HEK293T (cell line): ENCODE measurements around the gene PITX3.

Experiments used
- BHLHE40 ChIP-seq: fragments of 450-650 bp; IDR thresholded peaks from 2 replicates; pipeline ENCODE4 v1.6.1; 2016; ENCODE audit warnings: mild to moderate bottlenecking, moderate library complexity, borderline replicate concordance
- CTBP1 ChIP-seq: fragments of 450-650 bp; IDR thresholded peaks from 2 replicates; pipeline ENCODE4 v1.6.1; 2016; ENCODE audit warnings: borderline replicate concordance
- ELF4 ChIP-seq: fragments of 450-650 bp; IDR thresholded peaks from 2 replicates; pipeline ENCODE4 v1.6.1; 2017; ENCODE audit warnings: antibody characterized with exemption
- FOXA1 ChIP-seq: fragments of 450-650 bp; IDR thresholded peaks from 2 replicates; pipeline ENCODE4 v1.6.1; 2016; ENCODE audit warnings: mild to moderate bottlenecking
- NFRKB ChIP-seq: fragments of 450-650 bp; IDR thresholded peaks from 2 replicates; pipeline ENCODE4 v1.6.1; 2016; ENCODE audit warnings: mild to moderate bottlenecking, moderate library complexity
- PKNOX1 ChIP-seq: fragments of 450-650 bp; IDR thresholded peaks from 2 replicates; pipeline ENCODE4 v1.6.1; 2016
- SP1 ChIP-seq: fragments of 450-650 bp; IDR thresholded peaks from 2 replicates; pipeline ENCODE4 v1.6.1; 2017

GRCh38 chr10:102275343-102275742 lies 34.0 kb upstream of the PITX3 start:
- TF ChIP-seq ELF4 (no peak), BHLHE40 (no peak), FOXA1 (no peak), NFRKB (no peak), CTBP1 (no peak), SP1 (no peak), PKNOX1 (no peak)
